Measurements from ENCODE around the gene SLC35F2. TPM values are rescaled to one million over a fixed set of nuclear protein-coding genes. Genes with fewer than 3 reads are reported as not detected.
"Not testable (repeated sequence)": the region's sequence is repeated elsewhere in the genome, so short reads cannot be mapped to it uniquely, and the experiment has no call there.

SLC35F2 gene
- total RNA-seq: 14.3 and 15.4 TPM in 2 replicates

GRCh38 chr11:107858217-107859070, at the start of gene SLC35F2:
Gene SLC35F2 (minus strand): TSS chr11:107858787. CDS start chr11:107858767, 20 bp downstream.
- intact Hi-C loops (cut with micrococcal nuclease): loop anchor here (1.0 to 10.0 kb wide), 12 partner anchors 18 to 1836 kb away; partner anchors contain the start of genes AASDHPPT, ACAT1, ALKBH8 and ATM

- intact Hi-C loops (cut with micrococcal nuclease): no loop called here
Measured at GRCh38 chr11:107908211-107908610, 49.6 kb upstream of the SLC35F2 start.

- intact Hi-C loops (cut with micrococcal nuclease): loop anchor here (1.0 kb wide), 3 partner anchors 157 to 349 kb away; no protein-coding TSS in a partner anchor
Measured at GRCh38 chr11:107898270-107898669, 39.7 kb upstream of the SLC35F2 start.

- intact Hi-C loops (cut with micrococcal nuclease): no loop called here
Measured at GRCh38 chr11:107882095-107882820, 23.7 kb upstream of the SLC35F2 start.

- intact Hi-C loops (cut with micrococcal nuclease): not testable (repeated sequence)
Measured at GRCh38 chr11:107881471-107881870, 22.9 kb upstream of the SLC35F2 start.

- intact Hi-C loops (cut with micrococcal nuclease): no loop called here
Measured at GRCh38 chr11:107876141-107876540, 17.6 kb upstream of the SLC35F2 start.

- intact Hi-C loops (cut with micrococcal nuclease): no loop called here
Measured at GRCh38 chr11:107864591-107864990, 6.0 kb upstream of the SLC35F2 start.

- intact Hi-C loops (cut with micrococcal nuclease): no loop called here
Measured at GRCh38 chr11:107860688-107861087, 2.1 kb upstream of the SLC35F2 start.

GRCh38 chr11:107860240-107860620, 1.6 kb upstream of the SLC35F2 start:
- intact Hi-C loops (cut with micrococcal nuclease): not testable (repeated sequence)

GRCh38 chr11:107859459-107860239, 1.1 kb upstream of the SLC35F2 start:
- intact Hi-C loops (cut with micrococcal nuclease): loop anchor here (1.0 to 10.0 kb wide), 11 partner anchors 60 to 1837 kb away; partner anchors contain the start of genes AASDHPPT, ACAT1, ALKBH8 and ATM

GRCh38 chr11:107857550-107858216, 904 bp downstream of the SLC35F2 start:
- intact Hi-C loops (cut with micrococcal nuclease): loop anchor here (1.0 to 10.0 kb wide), 10 partner anchors 17 to 1835 kb away; partner anchors contain the start of genes AASDHPPT, ACAT1, ALKBH8 and ATM

- intact Hi-C loops (cut with micrococcal nuclease): loop anchor here (5.0 to 10.0 kb wide), 5 partner anchors 265 to 1782 kb away; partner anchors contain the start of genes AASDHPPT, ACAT1, ATM and DDX10
Measured at GRCh38 chr11:107856981-107857517, 1.5 kb downstream of the SLC35F2 start.

GRCh38 chr11:107856180-107856980, 2.2 kb downstream of the SLC35F2 start:
- intact Hi-C loops (cut with micrococcal nuclease): loop anchor here (5.0 to 10.0 kb wide), 5 partner anchors 266 to 1782 kb away; partner anchors contain the start of genes AASDHPPT, ACAT1, ATM and DDX10

GRCh38 chr11:107853070-107853469, 5.5 kb downstream of the SLC35F2 start:
- intact Hi-C loops (cut with micrococcal nuclease): loop anchor here (10.0 kb wide), 1 partner anchor 1778 kb away; the partner anchor contains the start of genes AASDHPPT and KBTBD3

- intact Hi-C loops (cut with micrococcal nuclease): loop anchor here (10.0 kb wide), 1 partner anchor 1777 kb away; the partner anchor contains the start of genes AASDHPPT and KBTBD3
Measured at GRCh38 chr11:107851704-107852310, 6.8 kb downstream of the SLC35F2 start.

GRCh38 chr11:107849790-107850189, 8.8 kb downstream of the SLC35F2 start:
- intact Hi-C loops (cut with micrococcal nuclease): loop anchor here (10.0 kb wide), 1 partner anchor 1775 kb away; the partner anchor contains the start of genes AASDHPPT and KBTBD3

- intact Hi-C loops (cut with micrococcal nuclease): no loop called here
Measured at GRCh38 chr11:107848345-107848744, 10.2 kb downstream of the SLC35F2 start.

- intact Hi-C loops (cut with micrococcal nuclease): no loop called here
Measured at GRCh38 chr11:107847184-107847583, 11.4 kb downstream of the SLC35F2 start.

Measured in T-helper 1 cell treated with Interleukin-12 subunit alpha and Interleukin-12 subunit beta and Interleukin-4 antibody, amounts not matched to agents 30 ng/mL and 1 ng/mL, for 36 hours (primary cell).